GM12878 (cell line): ENCODE results near the gene TMEM236. TPM values are rescaled to one million over a fixed set of nuclear protein-coding genes. Genes with fewer than 3 reads are reported as not detected.

ENCODE experiments used
- ATAC-seq: fragments of 200-7000 bp; cut with Tn5 transposase; 3 replicates; pipeline ENCODE4 v1.9.1; 2020; ENCODE audit warnings: mild to moderate bottlenecking, moderate library complexity
- BruUV-seq: library from RNA; stranded (reverse); fragments of 400-500 nt; replicated peaks from 2 replicates; lab custom pipeline; 2021; lab: Mats Ljungman, UMichigan
- CTCF ChIA-PET: fragments of 300-600 bp; sonication (Branson Sonifier 250); formaldehyde crosslinking; extraction: SDS; loops from one replicate; lab custom pipeline; 2021; ENCODE audit warnings: inconsistent platforms; lab: Yijun Ruan, JAX
- POLR2A ChIA-PET: fragments of 350-600 bp; formaldehyde crosslinking; extraction: SDS; loops from one replicate; lab custom pipeline; 2021; ENCODE audit warnings: inconsistent platforms; lab: Charles Lee
- RAD21 ChIA-PET: fragments of 300-600 bp; sonication (Branson Sonifier 250); formaldehyde crosslinking; loops from one replicate; lab custom pipeline; 2023; ENCODE audit warnings: antibody characterized with exemption; ENCODE audit not compliant: unreplicated experiment; lab: Charles Lee
- SMC1A ChIA-PET: fragments of 300-600 bp; sonication (Branson Sonifier 250); formaldehyde crosslinking; loops from one replicate; lab custom pipeline; 2023; ENCODE audit not compliant: unreplicated experiment, uncharacterized antibody; lab: Charles Lee
- DNase-seq: peaks from one replicate; pipeline ENCODE4 v3.0.0-alpha.2; 2011; ENCODE audit warnings: low read depth, low spot score
- FAIRE-seq: peaks from 3 replicates; lab custom pipeline; 2011; peaks lifted over from hg19 to GRCh38; lab: Jason Lieb, UNC
- H2AFZ ChIP-seq: 2 replicates; pipeline ENCODE4 v1.6.0; 2011; ENCODE audit warnings: low read depth, low read length, control low read depth; ENCODE audit not compliant: control insufficient read depth
- H3K27ac ChIP-seq: 2 replicates; pipeline ENCODE4 v1.5.1; 2011; ENCODE audit warnings: control low read depth; ENCODE audit not compliant: control insufficient read depth, insufficient read depth
- H3K27me3 ChIP-seq, 2 experiments: replicated peaks in 1 of 2; 2 replicates each; pipeline versions ENCODE4 v1.6.0 to v1.6.1; 2011; ENCODE audit warnings: low read length in 1 of 2; ENCODE audit not compliant: control insufficient read depth in 2 of 2, insufficient read depth in 2 of 2
- H3K36me3 ChIP-seq, 2 experiments: 2 replicates each; pipeline ENCODE4 v1.5.1; 2011; ENCODE audit warnings: low read length in 1 of 2; ENCODE audit not compliant: control insufficient read depth in 2 of 2, insufficient read depth in 2 of 2
- H3K4me1 ChIP-seq: 2 replicates; pipeline ENCODE4 v1.6.1; 2011; ENCODE audit warnings: mild to moderate bottlenecking, low read length, moderate library complexity, mixed read lengths; ENCODE audit not compliant: control insufficient read depth, insufficient read depth
- H3K4me2 ChIP-seq: 2 replicates; pipeline ENCODE4 v1.6.0; 2011; ENCODE audit warnings: control low read depth; ENCODE audit not compliant: control insufficient read depth, insufficient read depth
- H3K4me3 ChIP-seq: fragments of 200-600 bp; sonication (generic); 2 replicates; pipeline ENCODE4 v1.5.1; 2016
- H3K79me2 ChIP-seq: 2 replicates; pipeline ENCODE4 v1.6.0; 2011; ENCODE audit warnings: low read length; ENCODE audit not compliant: control insufficient read depth, insufficient read depth
- H3K9ac ChIP-seq: 2 replicates; pipeline ENCODE4 v1.8.0; 2011; ENCODE audit warnings: low read length, control low read depth, mixed read lengths; ENCODE audit not compliant: control insufficient read depth, insufficient read depth
- H3K9me3 ChIP-seq: replicated peaks from 3 replicates; pipeline ENCODE4 v1.5.1; 2011; ENCODE audit warnings: mild to moderate bottlenecking, low read length; ENCODE audit not compliant: control insufficient read depth, insufficient read depth
- H4K20me1 ChIP-seq: 2 replicates; pipeline ENCODE4 v1.6.0; 2011; ENCODE audit not compliant: control insufficient read depth, insufficient read depth
- ATF3 ChIP-seq: IDR thresholded peaks from 2 replicates; pipeline ENCODE4 v1.6.1; 2011; ENCODE audit warnings: low read depth, mild to moderate bottlenecking, low read length, moderate library complexity, borderline replicate concordance; ENCODE audit errors: extremely low read depth
- ATF7 ChIP-seq: fragments of 450-650 bp; IDR thresholded peaks from 2 replicates; pipeline ENCODE4 v1.6.1; 2016; ENCODE audit warnings: low read depth, mild to moderate bottlenecking
- FOS ChIP-seq: IDR thresholded peaks from 3 replicates; pipeline ENCODE4 v1.6.1; 2011; ENCODE audit warnings: borderline replicate concordance; ENCODE audit not compliant: insufficient read length; ENCODE audit errors: extremely low read depth
- IRF4 ChIP-seq: IDR thresholded peaks from 2 replicates; pipeline ENCODE4 v1.6.1; 2011; ENCODE audit warnings: low read depth, low read length
- LARP7 ChIP-seq: fragments of 450-650 bp; IDR thresholded peaks from 2 replicates; pipeline ENCODE4 v1.6.1; 2017; ENCODE audit warnings: mild to moderate bottlenecking
- MYB ChIP-seq: fragments of 150-350 bp; IDR thresholded peaks from 2 replicates; pipeline ENCODE4 v1.6.1; 2014; ENCODE audit warnings: mild to moderate bottlenecking, low read depth, low read length, borderline replicate concordance
- MYC ChIP-seq: IDR thresholded peaks from 2 replicates; pipeline ENCODE4 v1.6.1; 2011; ENCODE audit warnings: mild to moderate bottlenecking, low read length, moderate library complexity, inconsistent platforms; ENCODE audit not compliant: insufficient read depth, insufficient replicate concordance, insufficient read length, severe bottlenecking
- NFXL1 ChIP-seq: fragments of 450-650 bp; IDR thresholded peaks from 2 replicates; pipeline ENCODE4 v1.6.1; 2017; ENCODE audit warnings: antibody characterized with exemption, mild to moderate bottlenecking, borderline replicate concordance
- NR2C2 ChIP-seq: IDR thresholded peaks from 2 replicates; pipeline ENCODE4 v1.6.1; 2011; ENCODE audit warnings: borderline replicate concordance, low read depth; ENCODE audit not compliant: control insufficient read depth, insufficient read length
- NRF1 ChIP-seq: conservative IDR thresholded peaks from 2 replicates; pipeline ENCODE4 v1.6.1; 2011; ENCODE audit warnings: mild to moderate bottlenecking, low read depth, low read length, improper control_type of control experiment
- POU2F2 ChIP-seq: IDR thresholded peaks from 3 replicates; pipeline ENCODE4 v1.6.1; 2011; ENCODE audit warnings: low read depth, mild to moderate bottlenecking, low read length, borderline replicate concordance
- RB1 ChIP-seq: fragments of 450-650 bp; formaldehyde crosslinking; IDR thresholded peaks from 2 replicates; pipeline ENCODE4 v1.6.1; 2017; ENCODE audit warnings: mild to moderate bottlenecking, borderline replicate concordance
- SREBF1 ChIP-seq: IDR thresholded peaks from 2 replicates; pipeline ENCODE4 v1.6.1; 2012; ENCODE audit warnings: mild to moderate bottlenecking, low read length
- SUPT20H ChIP-seq: IDR thresholded peaks from 2 replicates; pipeline ENCODE4 v1.6.1; 2011; ENCODE audit warnings: low read depth, mild to moderate bottlenecking, low read length, moderate library complexity, borderline replicate concordance; ENCODE audit not compliant: control insufficient read depth
- ZSCAN29 ChIP-seq: fragments of 450-650 bp; IDR thresholded peaks from 2 replicates; pipeline ENCODE4 v1.6.1; 2017; ENCODE audit warnings: mild to moderate bottlenecking, moderate library complexity
- ZZZ3 ChIP-seq: IDR thresholded peaks from 2 replicates; pipeline ENCODE4 v1.6.1; 2011; ENCODE audit warnings: low read depth; ENCODE audit not compliant: control insufficient read depth, insufficient read length
- WGBS: methylation state at CpG from one replicate; pipeline ENCODE4 v1.1.6; 2016; ENCODE audit warnings: low lambda C conversion rate; ENCODE audit not compliant: insufficient replicate concordance, insufficient coverage; ENCODE audit errors: missing lambda C conversion rate; 5-methylcytosine and 5-hydroxymethylcytosine counted together
- in situ Hi-C: fragments of 300-500 bp; cut with MboI; formaldehyde crosslinking; loops from 9 replicates; pipeline ENCODE4 v1.14.3; 2018; ENCODE audit warnings: mixed read lengths
- intact Hi-C: fragments of 100-400 bp; cut with micrococcal nuclease; formaldehyde crosslinking; loops from one replicate; pipeline ENCODE4 v1.14.2; 2022; ENCODE audit not compliant: unreplicated experiment
- polyA plus RNA-seq, 11 experiments: library from polyadenylated mRNA; depleted of rRNA in 4 of 11; unstranded in 6 of 11; stranded (reverse) in 5 of 11; fragments of >200 nt; fragmentation: Nextera tagmentation in 4 of 11; fragmentation: Illumina TruSeq in 1 of 11; extraction: Ambion mirVana in 4 of 11; extraction: Trizol in 1 of 11; gene quantifications; 1 replicate in 1 of 11; 2 replicates in 10 of 11; pipeline versions ENCODE4 v1.2.1 to v1.2.3, GENCODE V29; 2011 to 2016; ENCODE audit warnings: inconsistent platforms in 2 of 11, missing spikeins in 2 of 11, low read depth in 1 of 11
- total RNA-seq, 4 experiments: library from RNA; depleted of rRNA in 3 of 4; stranded (reverse); fragments of >200 nt in 3 of 4; fragmentation: Illumina TruSeq in 1 of 4; extraction: Trizol in 1 of 4; gene quantifications; 2 replicates each; pipeline versions ENCODE4 v1.2.1 to v1.2.3, GENCODE V29; 2013 to 2021
- TF ChIP-seq, protein P1 (sequence below): IDR thresholded peaks from 2 replicates; pipeline ENCODE4 v1.6.1; 2012; ENCODE audit warnings: mild to moderate bottlenecking, low read depth, low read length
- TF ChIP-seq, protein P2 (sequence below): fragments of 450-650 bp; IDR thresholded peaks from 2 replicates; pipeline ENCODE4 v1.6.1; 2018; ENCODE audit warnings: mild to moderate bottlenecking, low read depth, moderate library complexity; ENCODE audit not compliant: partially characterized antibody

The TMEM236 gene
- total and polyA plus RNA-seq, 10 of the 15 experiments (the other 5 are each of a cell fraction or from before 2014, with no cell fraction given), result 0.03 TPM; not detected in 9

DNA sequence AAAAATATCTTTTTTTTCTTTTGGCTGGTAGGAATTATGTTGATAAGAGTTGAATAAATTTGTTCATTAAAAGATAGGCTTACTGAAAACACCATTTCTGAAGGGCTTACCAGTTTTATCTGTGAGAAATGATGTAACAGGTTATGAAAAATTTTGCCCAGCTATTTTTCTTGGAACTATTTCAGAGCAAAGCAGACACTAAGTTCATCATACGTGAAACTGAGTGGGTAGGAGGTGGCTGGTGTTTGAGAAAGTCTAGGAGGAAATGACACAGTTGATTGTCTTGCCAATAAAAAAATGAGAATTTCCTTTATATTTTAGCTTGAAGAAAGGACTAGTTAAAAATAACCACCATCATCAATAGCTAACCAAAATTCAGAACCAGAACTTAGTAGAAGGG lies 51.0 kb downstream of the TMEM236 start (continued):
- TF ChIP-seq FOS (no peak), RB1 (no peak), NFXL1 (no peak), NR2C2 (no peak)
- TF ChIP-seq, all 136 proteins: peak for 0

GRCh38 chr10:17805330-17805729 lies 53.3 kb downstream of the TMEM236 start:
- no peak overlapping the region for H3K4me2 ChIP-seq
- intact Hi-C loops (loop anchor here (5.0 kb wide), 2 partner anchors 67 to 297 kb away; no protein-coding TSS in a partner anchor), in situ Hi-C loops (no loop called here)
- no peaks in the 10 kb centered on the region for H3K4me1 ChIP-seq
- peak; percentile 31; the same call in 2 of the 3 replicates for ATAC-seq
- ChIA-PET POLR2A (no interaction called here), SMC1A (no interaction called here), CTCF (no interaction called here), RAD21 (no interaction called here)
- 2% methylated on average over 3 of the region's 3 CpGs for WGBS
- H3K27ac ChIP-seq, result no peak overlapping the region
- H3K36me3 ChIP-seq, result no peaks in the 10 kb centered on the region
- no peak for FAIRE-seq
- no peak overlapping the region for H3K4me3 ChIP-seq
- no peak overlapping the region for H2AFZ ChIP-seq
- no peak for DNase-seq
- H3K9me3 ChIP-seq, result no peaks in the 10 kb centered on the region
- BruUV-seq, result no TSS peak
- no peaks in the 10 kb centered on the region for H4K20me1 ChIP-seq
- H3K27me3 ChIP-seq, result peaks cover 0 to 5% of the 10 kb centered on the region in 2 experiments; a peak in 2 of 4 replicates
- no peak overlapping the region for H3K9ac ChIP-seq
- H3K79me2 ChIP-seq, result no peaks in the 10 kb centered on the region
- no peak for TF ChIP-seq IRF4
- TF ChIP-seq ZSCAN29, result no peak
- TF ChIP-seq SREBF1, result no peak
- no peak for TF ChIP-seq NRF1
- TF ChIP-seq, protein P1, sequence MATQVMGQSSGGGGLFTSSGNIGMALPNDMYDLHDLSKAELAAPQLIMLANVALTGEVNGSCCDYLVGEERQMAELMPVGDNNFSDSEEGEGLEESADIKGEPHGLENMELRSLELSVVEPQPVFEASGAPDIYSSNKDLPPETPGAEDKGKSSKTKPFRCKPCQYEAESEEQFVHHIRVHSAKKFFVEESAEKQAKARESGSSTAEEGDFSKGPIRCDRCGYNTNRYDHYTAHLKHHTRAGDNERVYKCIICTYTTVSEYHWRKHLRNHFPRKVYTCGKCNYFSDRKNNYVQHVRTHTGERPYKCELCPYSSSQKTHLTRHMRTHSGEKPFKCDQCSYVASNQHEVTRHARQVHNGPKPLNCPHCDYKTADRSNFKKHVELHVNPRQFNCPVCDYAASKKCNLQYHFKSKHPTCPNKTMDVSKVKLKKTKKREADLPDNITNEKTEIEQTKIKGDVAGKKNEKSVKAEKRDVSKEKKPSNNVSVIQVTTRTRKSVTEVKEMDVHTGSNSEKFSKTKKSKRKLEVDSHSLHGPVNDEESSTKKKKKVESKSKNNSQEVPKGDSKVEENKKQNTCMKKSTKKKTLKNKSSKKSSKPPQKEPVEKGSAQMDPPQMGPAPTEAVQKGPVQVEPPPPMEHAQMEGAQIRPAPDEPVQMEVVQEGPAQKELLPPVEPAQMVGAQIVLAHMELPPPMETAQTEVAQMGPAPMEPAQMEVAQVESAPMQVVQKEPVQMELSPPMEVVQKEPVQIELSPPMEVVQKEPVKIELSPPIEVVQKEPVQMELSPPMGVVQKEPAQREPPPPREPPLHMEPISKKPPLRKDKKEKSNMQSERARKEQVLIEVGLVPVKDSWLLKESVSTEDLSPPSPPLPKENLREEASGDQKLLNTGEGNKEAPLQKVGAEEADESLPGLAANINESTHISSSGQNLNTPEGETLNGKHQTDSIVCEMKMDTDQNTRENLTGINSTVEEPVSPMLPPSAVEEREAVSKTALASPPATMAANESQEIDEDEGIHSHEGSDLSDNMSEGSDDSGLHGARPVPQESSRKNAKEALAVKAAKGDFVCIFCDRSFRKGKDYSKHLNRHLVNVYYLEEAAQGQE, result no peak
- no peak for TF ChIP-seq ATF3
- TF ChIP-seq SUPT20H, result no peak
- TF ChIP-seq, protein P2, sequence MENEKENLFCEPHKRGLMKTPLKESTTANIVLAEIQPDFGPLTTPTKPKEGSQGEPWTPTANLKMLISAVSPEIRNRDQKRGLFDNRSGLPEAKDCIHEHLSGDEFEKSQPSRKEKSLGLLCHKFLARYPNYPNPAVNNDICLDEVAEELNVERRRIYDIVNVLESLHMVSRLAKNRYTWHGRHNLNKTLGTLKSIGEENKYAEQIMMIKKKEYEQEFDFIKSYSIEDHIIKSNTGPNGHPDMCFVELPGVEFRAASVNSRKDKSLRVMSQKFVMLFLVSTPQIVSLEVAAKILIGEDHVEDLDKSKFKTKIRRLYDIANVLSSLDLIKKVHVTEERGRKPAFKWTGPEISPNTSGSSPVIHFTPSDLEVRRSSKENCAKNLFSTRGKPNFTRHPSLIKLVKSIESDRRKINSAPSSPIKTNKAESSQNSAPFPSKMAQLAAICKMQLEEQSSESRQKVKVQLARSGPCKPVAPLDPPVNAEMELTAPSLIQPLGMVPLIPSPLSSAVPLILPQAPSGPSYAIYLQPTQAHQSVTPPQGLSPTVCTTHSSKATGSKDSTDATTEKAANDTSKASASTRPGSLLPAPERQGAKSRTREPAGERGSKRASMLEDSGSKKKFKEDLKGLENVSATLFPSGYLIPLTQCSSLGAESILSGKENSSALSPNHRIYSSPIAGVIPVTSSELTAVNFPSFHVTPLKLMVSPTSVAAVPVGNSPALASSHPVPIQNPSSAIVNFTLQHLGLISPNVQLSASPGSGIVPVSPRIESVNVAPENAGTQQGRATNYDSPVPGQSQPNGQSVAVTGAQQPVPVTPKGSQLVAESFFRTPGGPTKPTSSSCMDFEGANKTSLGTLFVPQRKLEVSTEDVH, result no peak
- no peak for TF ChIP-seq ZZZ3
- no peak for TF ChIP-seq LARP7
- no peak for TF ChIP-seq POU2F2
- TF ChIP-seq ATF7, result no peak
- no peak for TF ChIP-seq MYB
- TF ChIP-seq MYC, result no peak
